Dermis microvascular lymphatic vessel endothelial cell (primary cell): ENCODE measurements around the gene ADCY2. TPM values are rescaled to one million over a fixed set of nuclear protein-coding genes. Genes with fewer than 3 reads are reported as not detected.
A peak's percentile ranks its signal among the peaks of the same experiment; 100 is the strongest.

Experiments
- DNase-seq, 2 donors: peaks; one replicate each; pipeline versions ENCODE4 v3.0.0 to v3.0.0-alpha.2; 2010; ENCODE audit warnings: low read depth in 2 of 2
- total RNA-seq: library from RNA; depleted of rRNA; stranded (reverse); fragments of >200 nt; gene quantifications from 2 replicates; pipeline ENCODE4 v1.2.1, GENCODE V29; 2014

The ADCY2 gene
- total RNA-seq, 1 donor from 2014 or later, result not detected

DNA sequence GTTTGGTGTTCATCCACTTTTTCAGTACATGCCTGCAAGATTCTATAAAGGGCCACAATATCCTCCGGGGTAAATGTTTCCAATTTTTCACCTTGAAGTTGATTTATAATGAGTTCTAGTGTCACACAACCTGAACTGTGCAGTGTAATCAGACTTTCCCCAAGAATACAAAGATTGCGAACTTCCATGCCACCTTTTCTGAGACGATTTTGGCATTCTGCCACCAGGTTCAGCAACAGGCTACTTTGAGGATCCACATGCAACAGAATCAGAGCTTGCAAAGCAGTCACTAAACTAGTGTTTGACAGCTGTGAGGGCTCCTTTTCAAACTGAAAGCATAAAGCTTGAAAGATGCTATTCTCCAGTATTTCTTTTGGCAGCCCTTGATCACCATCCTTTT is 471.3 kb downstream of the ADCY2 start:
- DNase-seq, result no peak

DNA sequence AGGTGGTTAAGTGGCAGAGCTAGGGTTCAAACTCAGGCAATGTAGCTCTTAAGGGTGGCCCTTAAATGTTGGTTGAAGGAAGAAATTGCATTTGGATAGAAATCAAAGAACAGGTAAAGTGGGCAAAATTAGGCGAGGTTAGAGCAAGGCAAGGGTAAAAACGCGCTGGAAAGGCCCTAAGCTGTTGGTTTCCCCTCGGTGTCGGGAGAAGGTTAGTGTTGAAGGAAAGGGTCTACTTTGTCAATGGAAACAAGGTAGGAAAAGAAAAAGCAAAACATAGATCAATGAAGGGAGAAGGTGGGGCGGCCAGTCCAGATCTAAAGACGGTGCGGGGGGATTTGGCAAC is 472.5 kb downstream of the ADCY2 start:
- no peak for DNase-seq

DNA sequence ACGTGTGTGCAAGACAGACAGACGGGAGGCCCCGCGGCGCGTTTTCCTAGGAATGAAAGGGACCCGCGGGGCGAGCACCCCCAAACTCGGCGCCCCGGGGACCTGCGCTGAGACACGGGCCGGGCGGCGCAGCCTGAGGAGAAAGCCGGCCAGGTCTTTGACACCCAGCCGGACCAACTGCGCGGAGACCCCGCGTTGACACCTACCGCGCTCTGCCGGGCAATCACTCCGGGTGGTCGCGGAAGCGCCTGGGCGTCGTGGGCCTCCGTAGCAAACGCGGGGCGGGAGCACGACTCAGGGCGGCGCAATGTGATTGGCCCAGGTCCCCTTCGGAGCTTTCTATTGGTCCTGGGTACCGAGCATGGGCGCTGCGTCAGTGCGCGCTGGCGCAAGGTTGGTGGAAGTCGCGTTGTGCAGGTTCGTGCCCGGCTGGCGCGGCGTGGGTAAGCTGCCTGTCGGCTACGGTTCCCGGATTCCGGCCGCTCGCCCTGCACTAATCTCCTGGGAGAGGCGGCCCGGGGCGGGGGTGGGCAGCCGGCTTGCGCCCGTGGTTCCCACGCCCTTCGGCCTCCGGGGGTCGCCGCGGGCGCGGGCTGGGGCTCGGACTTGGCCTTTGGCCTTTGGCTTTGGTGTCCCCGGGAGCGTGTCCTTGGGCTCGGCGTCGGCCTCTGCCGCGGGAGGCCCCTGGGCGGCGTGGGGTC is 473.0 kb downstream of the ADCY2 start, which contains the start of the genes FASTKD3 and MTRR:
Gene FASTKD3, minus strand, starts transcription at position 259 of the 701 bp plus-strand sequence. CDS start 948 bp downstream, outside the sequence.
Gene MTRR, plus strand, starts transcription at position 376 of the 701 bp plus-strand sequence. CDS start 1,647 bp downstream, outside the sequence.
- peak; percentile 88 to 96 for DNase-seq

DNA sequence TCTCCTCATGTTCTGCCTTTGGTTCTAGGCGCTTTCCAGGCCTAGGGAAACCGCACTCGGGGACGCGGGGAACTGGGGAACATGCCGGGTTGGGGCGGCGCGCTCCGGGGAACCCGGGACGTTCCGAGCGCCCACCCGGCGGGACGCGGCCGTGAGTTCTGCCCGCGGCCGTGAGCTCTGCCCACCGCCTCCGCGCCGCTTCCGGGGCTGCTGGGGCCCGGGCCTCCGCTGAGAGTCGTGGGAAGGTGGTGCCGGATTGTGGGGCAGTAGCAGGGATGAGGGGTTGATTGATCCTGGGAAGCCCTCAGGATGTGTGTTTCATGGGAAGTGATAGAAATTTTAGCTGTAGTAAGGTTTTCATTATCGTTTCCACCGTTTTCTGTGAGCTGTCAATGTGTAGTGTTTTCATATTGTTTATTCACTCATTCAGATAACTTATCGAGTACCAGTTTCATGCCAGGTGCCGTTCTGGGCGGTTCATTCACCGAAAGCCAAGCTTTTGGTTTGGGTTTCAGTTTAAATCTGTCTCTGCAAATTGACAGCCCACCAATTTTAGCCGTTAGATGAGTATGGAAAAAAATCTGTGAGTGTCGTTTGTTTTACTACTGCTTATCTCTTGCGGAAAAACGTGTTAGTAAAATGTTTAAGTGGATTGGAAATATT is 473.7 kb downstream of the ADCY2 start:
- peak in 1 of 2 donors; percentile 18 for DNase-seq

DNA sequence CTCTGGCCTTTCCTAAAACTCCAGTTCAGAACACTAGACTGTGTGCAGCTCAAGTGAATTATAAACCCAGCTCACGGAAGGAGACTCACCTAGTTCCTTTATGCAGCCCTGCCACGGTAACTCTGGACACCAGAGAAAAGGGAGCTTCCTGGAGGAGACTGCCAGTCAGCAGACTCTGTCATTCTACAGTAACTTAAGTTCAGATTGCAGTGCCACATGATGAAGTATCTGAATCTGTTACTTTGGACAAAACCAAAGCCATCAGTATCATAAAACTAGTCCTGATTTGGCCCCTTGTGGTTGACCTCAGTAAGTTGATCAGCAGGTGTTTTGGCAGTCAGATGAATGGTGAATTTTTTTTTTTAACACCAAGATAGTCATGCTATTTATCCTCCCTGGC is 475.7 kb downstream of the ADCY2 start:
- no peak for DNase-seq

DNA sequence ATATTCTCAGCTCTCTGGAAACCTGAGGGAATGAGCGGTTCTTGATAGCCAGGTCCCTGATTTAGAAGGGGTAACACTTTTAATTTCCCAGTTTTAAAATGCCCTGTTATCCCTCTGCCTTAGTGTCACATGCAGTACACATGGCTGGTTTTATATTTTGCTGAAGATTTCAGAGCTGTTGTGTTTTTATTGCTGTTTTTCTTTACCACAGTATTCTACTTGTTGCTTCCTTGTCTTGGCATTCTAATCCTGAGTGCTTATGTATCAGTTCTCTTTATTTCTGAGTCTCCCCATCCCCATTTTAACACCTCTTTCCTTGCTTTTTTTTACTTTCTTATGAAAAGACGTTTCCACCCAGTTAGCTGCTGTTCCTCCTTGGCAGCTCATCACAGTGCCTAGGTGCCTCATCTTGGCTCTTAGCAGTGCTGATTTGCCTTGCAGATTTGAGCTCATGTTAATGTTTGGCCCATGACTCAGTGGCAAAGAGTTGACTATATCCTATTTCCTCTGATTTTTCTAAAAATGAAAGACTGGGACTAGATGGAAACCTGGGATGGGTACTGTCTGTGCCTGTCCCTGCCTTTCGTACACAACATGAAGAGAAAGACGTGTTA is 476.7 kb downstream of the ADCY2 start:
- no peak for DNase-seq

DNA sequence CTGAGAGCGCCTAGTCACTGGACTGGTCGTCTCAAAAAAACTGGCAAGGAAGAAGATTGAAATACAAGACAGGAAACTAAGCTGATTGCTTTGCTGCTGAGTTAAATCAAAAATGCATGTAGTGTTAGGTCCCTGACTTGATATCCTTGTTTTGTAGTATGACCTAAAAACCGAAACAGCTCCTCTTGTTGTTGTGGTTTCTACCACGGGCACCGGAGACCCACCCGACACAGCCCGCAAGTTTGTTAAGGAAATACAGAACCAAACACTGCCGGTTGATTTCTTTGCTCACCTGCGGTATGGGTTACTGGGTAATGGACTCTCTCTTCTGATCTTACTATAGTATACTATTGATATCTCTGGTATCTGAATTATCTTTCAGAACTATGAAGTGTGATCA is 477.3 kb downstream of the ADCY2 start:
- DNase-seq, result no peak

DNA sequence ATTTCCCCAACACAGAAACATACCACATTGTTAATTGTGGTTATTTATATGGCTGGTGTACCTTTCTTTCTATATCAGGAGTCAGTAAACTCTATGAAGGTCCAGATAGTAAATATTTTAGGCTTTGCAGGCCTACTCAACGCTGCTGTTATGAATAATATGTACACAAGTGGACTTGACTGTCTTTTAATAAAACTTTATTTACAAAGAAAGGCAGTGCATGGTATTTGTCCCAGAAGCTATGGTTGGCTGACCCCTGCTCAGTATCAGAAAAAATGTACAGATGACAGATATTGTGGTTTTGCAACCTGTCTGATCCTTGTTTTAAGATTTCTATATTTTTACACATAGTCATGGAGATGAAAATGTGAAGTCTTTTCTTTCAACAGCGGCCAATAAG is 478.7 kb downstream of the ADCY2 start:
- no peak for DNase-seq

DNA sequence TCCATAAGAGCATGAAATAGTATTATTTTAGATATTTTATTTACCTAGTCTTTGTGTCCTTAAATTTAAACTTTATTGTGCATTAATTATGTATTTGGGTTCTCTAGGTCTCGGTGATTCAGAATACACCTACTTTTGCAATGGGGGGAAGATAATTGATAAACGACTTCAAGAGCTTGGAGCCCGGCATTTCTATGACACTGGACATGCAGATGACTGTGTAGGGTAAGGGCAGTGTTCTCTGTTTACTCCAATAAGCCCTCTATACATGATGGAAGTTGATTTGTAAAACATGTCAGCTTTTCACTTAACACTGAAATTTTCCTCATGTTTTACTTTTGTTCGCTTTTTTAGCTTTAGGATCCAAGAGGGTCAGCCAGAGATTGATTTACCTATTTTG is 479.2 kb downstream of the ADCY2 start:
- DNase-seq, result no peak

DNA sequence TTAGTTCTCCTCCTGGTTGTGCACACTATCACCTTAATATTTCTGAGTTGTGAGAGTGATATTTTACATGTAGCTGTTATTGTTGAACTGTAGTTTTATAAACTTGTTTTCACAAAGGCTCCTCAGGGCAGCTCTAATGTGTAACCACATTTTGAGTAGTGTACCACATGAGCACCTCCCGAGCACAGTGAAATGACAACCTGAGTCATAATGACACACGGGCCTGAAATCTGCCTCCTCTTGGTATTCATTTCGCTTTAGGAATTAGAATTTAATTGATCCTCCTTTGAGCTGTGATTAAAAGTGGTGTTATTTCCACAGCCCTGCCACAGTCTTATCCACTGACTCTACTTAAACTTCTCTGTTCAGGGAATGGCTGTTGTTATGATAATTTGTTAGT is 480.9 kb downstream of the ADCY2 start:
- no peak for DNase-seq

DNA sequence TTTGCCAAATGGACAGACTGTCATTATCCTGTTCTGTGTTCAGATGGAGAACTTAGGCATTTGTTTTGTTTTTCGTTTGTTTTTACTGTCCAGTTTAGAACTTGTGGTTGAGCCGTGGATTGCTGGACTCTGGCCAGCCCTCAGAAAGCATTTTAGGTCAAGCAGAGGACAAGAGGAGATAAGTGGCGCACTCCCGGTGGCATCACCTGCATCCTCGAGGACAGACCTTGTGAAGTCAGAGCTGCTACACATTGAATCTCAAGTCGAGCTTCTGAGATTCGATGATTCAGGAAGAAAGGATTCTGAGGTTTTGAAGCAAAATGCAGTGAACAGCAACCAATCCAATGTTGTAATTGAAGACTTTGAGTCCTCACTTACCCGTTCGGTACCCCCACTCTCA is 481.9 kb downstream of the ADCY2 start:
- DNase-seq, result no peak

DNA sequence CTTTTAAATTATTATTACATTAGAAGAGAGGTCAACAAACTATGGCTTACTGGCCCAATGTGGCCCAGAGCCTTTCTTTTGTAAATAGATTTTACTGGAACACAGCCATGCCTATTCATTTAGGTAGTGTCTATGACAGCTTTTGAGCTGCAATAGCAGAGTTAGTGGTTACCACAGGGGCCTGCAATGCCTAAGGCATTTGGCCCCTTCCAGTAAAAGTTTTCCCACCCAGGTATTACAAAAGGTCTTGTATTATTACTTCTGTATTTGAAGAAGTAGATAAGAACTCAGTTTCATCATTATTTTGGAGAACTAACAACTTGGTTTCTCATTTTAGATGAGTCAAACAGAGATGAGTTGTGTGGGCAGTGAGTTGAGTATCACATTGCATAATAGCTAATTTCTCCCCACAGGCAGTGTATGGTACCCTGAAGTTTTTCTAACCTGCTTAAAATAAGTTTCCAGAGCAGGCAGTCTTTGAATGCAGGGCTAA is 482.5 kb downstream of the ADCY2 start:
- DNase-seq, result no peak
